ENCODE results near the gene NEGR1. TPM values are rescaled to one million over a fixed set of nuclear protein-coding genes. Genes with fewer than 3 reads are reported as not detected.

Gene NEGR1
- total RNA-seq, 1 experiment from 2014 or later: 3.0 TPM

DNA sequence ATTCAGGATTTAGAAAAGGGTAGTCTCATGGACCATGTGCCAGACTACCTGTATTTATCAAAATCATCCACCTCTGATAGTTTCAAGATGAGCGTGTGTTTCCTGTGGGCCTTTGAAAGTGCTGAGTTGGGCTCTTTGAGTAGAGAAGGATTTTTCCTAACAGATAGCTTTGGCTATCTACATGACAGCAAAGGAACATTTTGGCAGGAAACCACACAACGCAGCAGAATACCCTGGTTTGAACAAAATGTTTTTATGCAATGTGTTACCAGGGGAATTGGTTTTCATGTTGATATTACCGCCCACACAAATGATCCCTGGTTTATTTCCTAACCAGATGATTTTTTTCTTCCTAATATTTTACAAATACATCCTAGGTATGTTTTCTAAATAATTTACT, 431.4 kb downstream of the NEGR1 start:
- no peak for DNase-seq (ENCODE audit: low spot score)

DNA sequence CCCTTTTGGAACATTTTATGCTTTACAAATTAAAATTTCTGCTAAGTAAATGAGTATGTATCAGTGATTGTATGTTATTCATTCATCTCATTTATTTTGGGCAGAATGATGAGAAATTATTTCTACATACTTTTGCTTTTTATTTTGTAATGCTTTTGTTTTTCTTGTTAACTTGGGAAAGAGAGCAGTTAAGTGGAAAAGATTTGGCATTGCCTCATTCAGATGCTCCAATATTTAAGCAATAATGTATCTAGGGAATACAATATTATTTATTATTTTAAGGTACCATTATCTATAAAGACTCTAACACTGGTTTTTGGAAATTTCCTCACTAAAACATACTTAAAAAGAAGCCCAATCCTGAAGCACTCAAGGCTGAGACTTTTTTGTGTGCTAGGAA, 431.8 kb downstream of the NEGR1 start:
- DNase-seq (ENCODE audit: low spot score): no peak

DNA sequence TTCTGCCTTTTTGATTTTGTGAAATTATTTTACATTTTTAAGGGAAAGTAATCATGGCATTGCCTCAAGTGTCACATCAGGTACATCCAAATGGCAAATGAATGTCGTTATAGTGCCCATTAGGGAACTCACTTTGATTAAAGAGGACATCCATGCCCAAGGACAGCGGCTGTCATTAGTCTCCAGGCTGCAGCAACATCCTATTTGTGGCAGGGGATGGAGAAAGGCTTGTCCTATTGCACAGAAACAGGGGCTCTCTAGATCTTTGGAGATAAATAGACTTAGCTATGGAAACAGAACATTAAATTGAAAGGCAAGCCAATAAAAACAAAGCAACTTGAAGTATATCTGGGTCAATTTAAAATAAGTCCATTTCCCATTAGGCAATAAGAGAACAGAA, 439.3 kb downstream of the NEGR1 start:
- DNase-seq (ENCODE audit: low spot score): no peak

DNA sequence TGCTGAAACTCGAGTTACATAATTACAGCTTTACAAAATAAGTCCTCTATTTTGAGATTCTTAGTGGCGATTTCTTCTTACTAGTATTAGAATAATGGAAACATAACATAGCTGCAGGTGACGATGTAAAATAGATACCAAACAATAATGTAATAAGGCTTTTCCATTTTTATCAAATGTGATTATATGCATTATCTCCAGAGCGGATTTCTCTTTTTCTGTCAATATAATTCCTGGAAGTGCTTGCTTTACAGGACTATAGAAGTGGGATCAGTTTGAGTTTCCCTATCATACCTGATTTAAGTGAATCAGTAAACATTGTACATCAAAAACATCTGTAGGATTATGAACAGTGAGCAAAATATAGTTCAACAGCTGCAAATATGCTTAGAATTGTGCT, 442.5 kb downstream of the NEGR1 start:
- no peak for DNase-seq (ENCODE audit: low spot score)

DNA sequence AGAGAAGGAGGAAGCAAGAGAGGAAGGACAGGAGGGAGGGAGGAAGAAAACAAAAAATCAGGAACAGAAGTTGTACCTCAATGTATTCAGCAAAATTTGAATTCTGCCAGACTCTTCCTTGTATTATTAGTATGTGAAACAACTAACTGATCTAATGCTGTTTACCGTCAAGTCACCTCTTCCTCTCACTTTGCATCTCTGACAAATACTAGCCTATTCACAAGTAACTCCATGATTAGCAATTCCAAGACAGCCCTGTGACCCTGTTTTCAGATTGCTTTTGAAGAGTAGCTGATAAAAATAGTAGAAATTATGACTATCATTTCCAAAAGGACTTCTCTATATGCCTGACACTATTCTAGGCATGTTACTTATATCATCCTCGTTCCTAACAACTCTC, 445.4 kb downstream of the NEGR1 start:
- no peak for DNase-seq (ENCODE audit: low spot score)

DNA sequence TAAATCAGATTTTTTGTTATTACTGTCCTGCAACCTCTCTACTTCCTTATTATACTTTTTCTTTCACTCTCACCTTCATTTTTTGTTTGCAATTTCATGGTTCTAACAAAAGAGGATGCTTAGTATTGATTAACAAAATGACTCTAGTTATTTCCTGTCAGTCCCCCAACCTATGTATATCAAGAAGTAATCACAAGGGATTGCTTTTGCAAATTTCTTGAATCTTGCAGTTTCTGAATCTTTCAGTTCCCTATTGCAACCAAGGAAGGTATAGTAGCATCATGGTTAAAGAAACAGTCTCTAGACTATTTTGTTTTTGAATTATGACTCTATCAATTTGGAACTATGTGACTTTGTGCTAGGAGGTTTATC, 446.9 kb downstream of the NEGR1 start:
- DNase-seq (ENCODE audit: low spot score): no peak

DNA sequence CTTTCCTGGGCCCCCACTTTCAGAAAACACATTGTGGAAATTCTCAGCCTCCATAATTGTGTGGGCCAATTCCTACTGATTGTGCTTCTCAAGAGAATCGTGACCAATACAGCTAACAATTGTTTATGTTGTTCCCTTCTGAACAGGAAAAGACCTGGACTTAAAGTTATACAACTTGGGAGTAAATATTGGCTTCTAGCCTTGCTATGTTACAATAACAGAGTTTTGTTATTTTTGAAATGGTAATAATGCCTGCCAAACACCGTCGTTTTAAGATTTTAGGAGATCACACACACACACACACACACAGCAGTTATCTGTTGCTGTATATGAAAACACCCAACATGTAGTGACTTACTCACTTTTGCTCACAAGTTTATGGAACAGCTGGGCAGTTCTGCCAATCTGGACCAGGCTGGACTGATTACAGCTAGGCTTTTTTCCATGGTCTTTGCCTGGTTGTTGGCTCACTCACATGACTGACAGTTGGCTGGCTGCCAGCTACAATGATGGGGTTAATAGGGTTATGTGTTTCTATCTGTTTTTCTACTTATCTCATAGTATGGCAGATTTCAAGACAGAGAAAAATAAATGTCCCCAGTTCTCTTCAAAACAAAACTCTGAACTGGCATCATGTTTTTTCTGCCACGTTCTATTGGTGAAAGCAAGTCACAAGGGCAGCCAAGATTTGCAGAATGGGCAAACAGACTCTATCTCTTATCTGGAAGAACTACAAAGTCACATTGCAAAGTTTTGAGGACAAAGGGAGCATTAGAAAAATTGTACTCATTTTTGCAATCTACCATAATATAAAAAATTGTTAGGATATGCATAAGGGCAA, 447.5 kb downstream of the NEGR1 start:
- DNase-seq (ENCODE audit: low spot score): peak; percentile 26

DNA sequence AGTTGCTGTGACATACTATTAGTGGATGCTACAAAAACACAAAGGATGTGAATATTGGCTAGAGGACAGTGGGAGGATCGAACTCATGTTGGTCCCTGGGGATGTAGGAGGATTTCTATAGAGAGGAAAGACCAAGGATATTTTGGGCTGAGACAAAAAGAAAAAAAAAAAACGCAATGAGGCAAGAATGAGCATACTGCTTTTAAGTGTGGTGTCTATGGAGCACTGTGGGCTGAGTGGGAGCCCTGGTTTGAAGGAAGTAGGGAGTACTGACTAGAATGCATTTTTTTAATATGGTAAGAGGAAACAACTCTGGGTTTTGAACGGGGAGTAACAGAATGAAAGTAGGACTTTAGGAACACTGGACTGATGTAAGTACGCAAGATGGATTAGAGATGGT, 450.7 kb downstream of the NEGR1 start:
- DNase-seq (ENCODE audit: low spot score): no peak

DNA sequence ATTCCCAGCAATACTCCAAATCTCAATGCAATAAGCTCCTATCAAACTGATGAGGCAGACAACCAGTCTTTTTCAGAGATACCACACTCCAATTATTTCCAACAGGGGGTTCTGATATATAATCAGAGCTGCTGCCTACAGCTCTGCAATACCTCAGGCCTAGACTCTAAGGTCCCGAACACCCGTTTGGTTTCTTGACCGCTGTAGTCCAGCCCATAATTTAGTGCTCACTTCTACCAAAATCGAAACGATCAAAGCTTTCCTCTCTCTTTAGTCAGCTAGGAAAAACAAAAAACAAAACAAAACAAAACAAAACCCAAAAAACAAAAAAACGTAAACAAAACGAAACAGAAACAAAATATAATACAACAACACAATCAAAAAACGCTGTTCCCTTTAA, 453.0 kb downstream of the NEGR1 start:
- DNase-seq (ENCODE audit: low spot score): no peak

DNA sequence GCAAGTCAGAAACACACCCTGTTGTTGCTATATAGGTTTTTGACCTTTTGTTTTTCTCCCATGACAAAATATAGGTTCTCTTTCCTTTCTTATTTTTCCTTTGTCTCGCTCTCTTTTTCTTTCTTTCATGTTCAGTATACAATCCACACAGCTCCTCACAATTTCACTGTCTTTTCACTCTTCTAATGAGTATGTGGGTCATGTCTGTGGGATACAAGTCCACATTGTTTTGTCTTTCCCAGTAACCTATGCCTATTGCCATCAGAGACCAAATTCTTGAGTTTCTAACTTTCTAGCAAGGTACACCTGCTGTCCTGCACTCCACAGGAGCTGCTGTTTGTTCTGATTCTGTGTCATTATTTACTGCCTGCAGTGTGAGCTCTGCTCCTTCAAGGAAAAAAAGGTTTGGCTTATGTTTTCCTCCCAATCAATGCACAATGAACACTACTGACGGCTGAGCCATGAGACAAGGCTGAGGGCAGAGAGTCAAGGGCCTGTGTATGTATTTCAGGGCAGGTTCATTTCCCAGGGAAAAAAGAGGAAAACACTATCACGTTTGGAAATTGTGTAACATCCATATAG, 453.8 kb downstream of the NEGR1 start:
- DNase-seq (ENCODE audit: low spot score): no peak

DNA sequence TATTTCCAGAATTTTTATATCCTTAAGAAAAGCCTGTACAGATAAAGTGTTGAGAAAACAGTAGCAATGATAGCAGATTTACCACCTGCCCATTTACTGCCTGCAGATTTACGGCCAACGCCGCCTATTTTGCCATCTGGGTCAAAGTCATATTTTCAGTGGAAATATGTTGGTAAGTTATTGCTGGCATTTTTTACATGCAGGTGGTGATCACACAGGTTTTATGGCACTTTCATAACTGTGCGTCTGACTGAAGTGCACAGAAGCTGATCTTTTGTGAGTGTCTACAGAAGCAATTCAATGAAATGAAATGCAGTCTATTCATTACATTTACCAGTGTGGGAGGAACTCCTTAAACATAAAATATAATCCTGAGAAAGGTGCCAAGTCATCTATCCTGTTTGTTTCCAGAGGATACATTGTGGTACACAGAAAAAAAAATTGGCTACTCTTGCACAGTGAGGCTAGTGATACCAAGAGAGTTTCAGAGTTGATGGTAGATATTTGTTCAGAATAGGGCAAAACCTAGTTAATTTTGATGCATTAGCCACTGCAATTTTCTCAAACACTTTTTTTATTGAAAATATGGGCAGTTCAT, 458.5 kb downstream of the NEGR1 start:
- no peak for DNase-seq (ENCODE audit: low spot score)

DNA sequence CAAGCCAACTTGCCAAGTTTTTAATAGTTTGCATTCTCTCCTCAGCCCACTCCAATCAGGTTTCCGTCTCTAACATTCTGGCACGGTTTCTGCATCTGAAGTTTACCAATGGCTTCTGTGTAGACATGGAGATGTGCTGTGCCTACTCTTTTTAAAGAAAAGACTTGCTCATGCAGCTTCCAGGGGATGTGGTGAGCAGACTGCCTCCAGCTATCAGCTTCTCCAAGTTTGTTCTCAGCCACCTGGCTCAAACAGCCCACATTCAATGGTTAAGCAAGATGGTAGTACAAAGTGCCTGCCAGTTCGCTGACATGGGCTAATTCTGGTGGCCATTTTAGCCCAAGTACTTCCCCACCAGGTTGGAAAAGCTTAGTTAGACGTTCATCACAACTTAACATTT, 465.3 kb downstream of the NEGR1 start:
- no peak for DNase-seq (ENCODE audit: low spot score)

DNA sequence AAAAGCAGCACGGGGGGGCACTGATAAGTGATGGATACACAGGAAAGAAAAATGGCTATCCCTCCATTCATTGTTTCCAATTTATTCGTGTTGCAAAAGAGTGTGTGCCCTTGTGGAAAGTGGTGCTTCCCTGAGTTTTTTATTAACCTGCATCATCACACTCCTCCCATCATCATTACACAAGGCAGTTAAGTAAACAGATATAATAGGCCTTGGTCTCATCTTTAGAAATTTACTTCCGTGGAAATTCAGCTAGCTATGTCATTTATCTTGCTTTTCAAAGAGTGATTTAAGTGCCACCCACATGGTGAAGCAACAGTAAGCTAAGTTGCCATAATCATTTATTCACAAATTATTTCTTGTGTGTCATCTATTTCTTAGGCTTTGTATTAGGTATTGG, 473.3 kb downstream of the NEGR1 start:
- DNase-seq (ENCODE audit: low spot score): no peak

DNA sequence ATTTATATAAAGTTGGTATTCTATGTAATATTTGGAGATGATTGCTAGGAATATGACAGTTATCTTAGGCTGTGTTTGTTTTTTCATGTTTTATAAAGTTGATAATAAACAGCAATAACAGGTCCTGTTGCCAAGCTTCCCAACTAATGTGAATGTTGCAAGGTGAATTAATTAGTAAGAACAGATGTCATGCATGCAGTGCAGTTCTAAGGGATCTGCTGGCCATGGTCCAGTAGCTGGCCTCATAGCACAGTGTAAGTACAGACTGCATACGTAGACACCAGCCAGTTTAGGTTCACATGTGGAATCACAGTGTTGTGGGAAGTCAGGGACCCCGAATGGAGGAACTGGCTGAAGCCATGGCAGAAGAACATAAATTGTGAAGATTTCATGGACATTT, 478.2 kb downstream of the NEGR1 start:
- no peak for DNase-seq (ENCODE audit: low spot score)

DNA sequence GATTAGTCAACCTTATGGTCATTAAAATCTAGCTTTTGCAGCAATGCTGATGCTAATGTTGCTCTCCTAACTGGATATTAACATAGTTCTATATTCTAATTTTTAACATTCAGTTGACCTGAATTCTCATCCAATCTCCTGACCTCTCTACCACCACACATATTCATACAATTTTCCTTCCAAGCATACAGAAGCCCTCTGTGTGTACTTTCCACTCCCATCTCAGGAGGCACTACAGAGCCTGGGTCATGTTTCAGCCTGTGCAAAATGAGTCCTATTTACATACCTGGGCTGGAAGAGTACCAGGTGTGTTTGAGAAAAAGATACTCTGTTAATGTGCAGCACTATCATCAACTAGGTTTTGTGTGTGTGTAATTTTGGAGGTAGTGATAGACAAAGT, 486.3 kb downstream of the NEGR1 start:
- DNase-seq (ENCODE audit: low spot score): no peak

DNA sequence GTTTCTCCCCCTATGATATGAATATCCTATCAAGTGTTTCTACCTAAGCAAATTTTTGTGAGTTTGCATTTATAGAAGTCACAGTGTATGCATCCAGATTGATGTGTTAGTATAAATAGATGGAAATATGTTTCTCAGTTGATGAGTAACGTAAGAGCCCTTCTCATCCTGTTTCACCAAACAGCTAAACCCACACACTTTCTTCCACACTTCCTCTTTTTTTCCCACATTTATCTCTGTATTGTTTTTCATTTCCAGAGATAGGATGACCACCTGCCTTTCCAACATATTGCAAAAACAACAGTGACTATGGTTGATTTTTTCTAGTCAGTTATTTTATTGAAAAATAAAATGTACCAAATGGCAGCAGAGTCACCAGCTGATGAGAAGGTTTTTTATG, 490.1 kb downstream of the NEGR1 start:
- DNase-seq (ENCODE audit: low spot score): no peak

DNA sequence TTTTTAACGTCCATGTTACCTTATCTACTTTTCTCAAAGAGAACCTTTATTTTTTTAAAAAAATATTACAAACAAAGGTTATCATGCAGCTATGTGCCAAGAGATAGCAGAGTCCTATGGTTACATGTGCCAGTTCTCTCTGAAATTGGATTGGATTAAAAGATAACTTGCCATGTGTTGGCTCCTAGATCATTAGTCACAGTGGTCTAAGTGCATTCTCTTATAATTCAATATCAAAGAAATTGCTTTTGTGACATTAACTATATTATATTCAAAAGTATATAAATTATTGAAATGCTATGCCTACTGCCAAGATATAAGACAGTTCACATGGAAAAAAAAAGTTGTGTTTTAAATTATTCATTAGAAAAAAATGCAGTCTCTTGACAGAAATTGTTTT, 494.2 kb downstream of the NEGR1 start:
- no peak for DNase-seq (ENCODE audit: low spot score)

DNA sequence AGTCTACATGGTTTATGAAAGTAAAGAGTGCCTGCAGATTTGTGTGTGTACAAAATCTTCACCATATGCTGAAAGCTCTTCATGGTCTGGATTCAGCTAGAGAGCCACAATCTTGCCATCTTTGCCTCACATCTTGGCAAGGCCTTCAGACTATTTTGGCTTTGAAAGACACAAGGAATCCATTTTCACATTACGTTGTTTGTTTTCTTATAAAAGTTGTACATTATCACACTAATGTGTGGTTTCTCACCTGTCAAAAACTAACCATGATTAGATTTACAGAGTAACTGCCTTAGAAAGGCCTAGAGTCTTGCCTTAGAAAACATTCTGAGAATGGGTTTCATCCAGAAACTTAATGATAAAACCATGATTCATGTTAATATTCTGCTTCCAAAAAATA, 494.6 kb downstream of the NEGR1 start:
- no peak for DNase-seq (ENCODE audit: low spot score)

DNA sequence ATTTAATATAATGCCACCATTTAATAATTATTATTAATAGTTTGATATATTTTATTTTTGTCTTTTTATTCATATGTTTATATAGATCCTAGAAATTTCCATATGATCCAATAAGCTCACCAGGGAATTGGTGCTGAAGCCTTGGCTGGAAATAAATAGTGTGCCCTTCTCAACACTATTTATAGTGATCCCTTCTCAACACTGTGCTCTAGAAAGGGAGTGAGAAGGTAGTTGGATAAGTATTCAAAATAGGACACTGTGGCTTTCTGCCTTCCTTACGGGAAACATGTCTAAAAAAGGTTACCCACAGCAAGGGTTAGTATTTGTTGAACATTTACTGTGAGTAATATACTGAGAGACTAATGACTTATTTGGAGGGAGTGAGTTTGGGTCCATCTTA, 496.1 kb downstream of the NEGR1 start:
- DNase-seq (ENCODE audit: low spot score): no peak

DNA sequence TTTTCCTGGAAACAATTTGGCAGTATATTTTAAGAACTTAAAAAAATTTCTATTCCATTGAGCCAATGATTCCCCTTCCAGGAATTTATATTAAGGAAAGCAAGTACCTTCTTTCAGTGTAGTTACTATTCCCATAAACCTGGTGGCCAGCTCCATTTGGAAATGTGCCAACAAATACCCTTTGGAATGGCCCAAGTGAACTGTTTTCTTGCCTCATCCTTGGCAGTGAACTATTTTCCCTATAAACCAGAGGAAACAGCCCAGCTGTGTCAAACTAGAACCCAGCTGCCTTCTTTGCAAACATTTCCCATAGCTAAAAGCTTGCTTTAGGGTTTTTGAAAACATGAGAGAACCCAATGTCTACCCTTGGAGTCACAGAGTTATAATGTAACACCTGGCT, 496.9 kb downstream of the NEGR1 start:
- peak; percentile 16 for DNase-seq (ENCODE audit: low spot score)

DNA sequence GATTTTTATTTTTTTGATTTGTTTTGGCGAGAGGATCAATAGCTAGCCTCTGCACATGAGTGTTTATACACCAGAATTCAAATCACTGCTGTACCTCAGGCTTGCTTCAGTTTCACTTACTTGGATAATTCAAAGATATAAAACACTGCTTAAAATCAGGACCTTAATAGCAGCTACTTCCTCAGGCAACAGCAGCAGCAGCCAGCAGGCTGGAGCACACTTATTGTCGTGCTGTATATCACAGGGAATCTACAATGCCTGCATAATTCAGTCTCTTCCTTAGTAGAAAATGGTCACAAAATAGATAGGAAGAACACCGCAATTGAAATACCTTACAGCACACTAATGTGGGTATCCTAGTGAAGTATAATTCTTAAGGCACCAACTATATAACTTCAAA, 497.3 kb downstream of the NEGR1 start:
- DNase-seq (ENCODE audit: low spot score): no peak

DNA sequence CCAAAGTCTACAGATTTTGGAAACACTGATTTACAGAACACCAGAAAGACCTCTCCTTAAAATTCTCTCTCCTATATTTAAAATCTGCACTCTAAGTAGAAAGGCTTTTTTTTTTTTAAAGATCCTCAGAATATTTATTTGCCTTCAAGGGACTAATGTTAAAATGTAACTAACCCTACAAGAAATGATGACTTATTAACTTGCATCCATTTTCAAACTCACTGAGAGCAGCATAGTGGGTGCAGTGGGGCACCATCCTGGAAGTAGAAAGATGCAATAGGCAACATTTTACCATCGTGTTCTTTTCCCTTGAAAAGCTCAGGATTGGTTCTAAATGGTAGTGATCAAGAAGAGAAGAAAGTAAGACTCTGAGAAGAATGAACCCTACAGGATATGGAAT, 498.1 kb downstream of the NEGR1 start:
- no peak for DNase-seq (ENCODE audit: low spot score)

DNA sequence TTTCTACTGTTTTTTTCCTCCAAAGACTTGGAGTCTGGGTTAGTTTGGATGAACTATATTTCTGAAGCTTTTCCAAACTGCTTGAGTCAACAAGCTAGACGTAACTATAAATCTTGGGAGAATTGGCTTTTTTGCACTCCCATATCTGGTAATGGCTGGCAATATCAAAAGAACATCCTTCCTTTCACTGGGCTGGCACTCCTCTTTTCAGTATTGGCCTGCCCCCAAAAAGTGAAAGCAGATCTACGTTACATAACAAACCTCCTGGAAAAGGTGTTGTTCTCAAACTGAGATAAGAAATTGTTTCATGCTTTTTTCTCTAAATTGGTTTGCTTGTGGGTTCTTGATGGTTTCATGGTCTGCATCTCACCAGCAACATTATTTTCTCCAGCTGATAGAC, 499.3 kb downstream of the NEGR1 start:
- no peak for DNase-seq (ENCODE audit: low spot score)

DNA sequence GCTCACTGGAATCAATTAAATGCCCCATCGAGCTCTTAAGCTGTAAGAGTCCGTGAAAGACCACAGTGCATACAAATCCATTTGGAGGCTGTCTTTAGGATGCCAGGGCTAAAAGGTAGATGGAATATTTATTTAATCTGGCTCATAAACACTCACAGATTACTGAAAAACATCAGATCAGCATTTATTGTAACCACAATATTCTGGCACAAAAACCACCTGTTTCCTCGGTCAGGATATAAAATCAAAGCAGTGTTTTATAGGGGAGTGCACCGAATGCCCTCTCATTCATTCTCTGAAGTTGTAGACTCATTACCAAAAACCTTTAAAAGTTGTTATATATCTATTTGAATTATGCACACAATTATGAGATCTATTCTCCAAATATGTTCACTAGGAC, 500.9 kb downstream of the NEGR1 start:
- DNase-seq (ENCODE audit: low spot score): no peak
